CD4-positive, alpha-beta T cell treated with Interleukin-4 for 1 hour (primary cell): ENCODE measurements around the gene NOX5.

Experiments used
- DNase-seq, 2 donors: peaks; one replicate each; pipeline ENCODE4 v3.0.0-alpha.2; 2020 to 2022

The NOX5 gene

GRCh38 chr15:69107025-69107620 lies 92.6 kb downstream of the NOX5 start:
- DNase-seq = no peak
